MM.1S (cell line): ENCODE results near the gene UFC1.
"Not testable (repeated sequence)": the region's sequence is repeated elsewhere in the genome, so short reads cannot be mapped to it uniquely, and the experiment has no call there.

Experiments
- DNase-seq: peaks from one replicate; pipeline ENCODE4 v3.0.0-alpha.2; 2015
- H2AFZ ChIP-seq: fragments of 300-600 bp; sonication (generic); 2 replicates; pipeline ENCODE4 v1.6.0; 2016; ENCODE audit warnings: antibody characterized with exemption, low read length
- H3F3A ChIP-seq: fragments of 300-600 bp; sonication (generic); 2 replicates; pipeline ENCODE4 v1.6.1; 2016; ENCODE audit warnings: mild to moderate bottlenecking, antibody characterized with exemption, low read length, moderate library complexity, mixed read lengths; ENCODE audit not compliant: insufficient read depth
- H3K27ac ChIP-seq: fragments of 300-600 bp; sonication (generic); 2 replicates; pipeline ENCODE4 v1.5.1; 2016; ENCODE audit warnings: mild to moderate bottlenecking, low read length
- H3K27me3 ChIP-seq: fragments of 300-600 bp; sonication (generic); replicated peaks from 2 replicates; pipeline ENCODE4 v1.6.0; 2016; ENCODE audit warnings: low read length; ENCODE audit not compliant: insufficient read depth
- H3K36me3 ChIP-seq: fragments of 300-600 bp; sonication (generic); replicated peaks from 2 replicates; pipeline ENCODE4 v1.6.1; 2016; ENCODE audit warnings: mild to moderate bottlenecking, low read length, mixed read lengths; ENCODE audit not compliant: insufficient read depth
- H3K4me1 ChIP-seq: fragments of 300-600 bp; sonication (generic); 2 replicates; pipeline ENCODE4 v1.6.1; 2016; ENCODE audit warnings: low read length, mixed read lengths
- H3K4me2 ChIP-seq: fragments of 300-600 bp; sonication (generic); 2 replicates; pipeline ENCODE4 v1.6.0; 2016; ENCODE audit warnings: low read depth, low read length
- H3K4me3 ChIP-seq: fragments of 300-600 bp; sonication (generic); 2 replicates; pipeline ENCODE4 v1.5.1; 2016; ENCODE audit warnings: low read length, mixed read lengths
- H3K79me2 ChIP-seq: fragments of 300-600 bp; sonication (generic); 2 replicates; pipeline ENCODE4 v1.6.1; 2016; ENCODE audit warnings: mixed run types, low read length, mixed read lengths
- H3K9ac ChIP-seq: fragments of 300-600 bp; sonication (generic); 2 replicates; pipeline ENCODE4 v1.6.1; 2016; ENCODE audit warnings: low read length, mixed read lengths
- H3K9me2 ChIP-seq: fragments of 300-600 bp; sonication (generic); replicated peaks from 2 replicates; pipeline ENCODE4 v1.6.1; 2016; ENCODE audit warnings: mild to moderate bottlenecking, low read length, mixed read lengths; ENCODE audit not compliant: insufficient read depth
- H3K9me3 ChIP-seq: fragments of 300-600 bp; sonication (generic); replicated peaks from 2 replicates; pipeline ENCODE4 v1.6.1; 2016; ENCODE audit warnings: mild to moderate bottlenecking, low read length, mixed read lengths; ENCODE audit not compliant: insufficient read depth
- H4K20me1 ChIP-seq: fragments of 300-600 bp; sonication (generic); 2 replicates; pipeline ENCODE4 v1.6.1; 2016; ENCODE audit warnings: mild to moderate bottlenecking, low read length, moderate library complexity, mixed read lengths; ENCODE audit not compliant: insufficient read depth
- EZH2 ChIP-seq: fragments of 300-600 bp; sonication (generic); optimal IDR thresholded peaks from 2 replicates; pipeline ENCODE3; 2017; ENCODE audit warnings: low read depth, mild to moderate bottlenecking, antibody characterized with exemption, low read length, mixed read lengths
- EZH2phosphoT487 ChIP-seq: fragments of 300-600 bp; sonication (generic); IDR thresholded peaks from 2 replicates; pipeline ENCODE4 v1.6.1; 2018; ENCODE audit warnings: antibody characterized with exemption, low read length
- TF ChIP-seq, protein P1 (sequence below): fragments of 300-600 bp; sonication (generic); IDR thresholded peaks from 2 replicates; pipeline ENCODE4 v1.5.1; 2016; ENCODE audit warnings: antibody characterized with exemption, low read length, mixed read lengths

UFC1 gene

DNA sequence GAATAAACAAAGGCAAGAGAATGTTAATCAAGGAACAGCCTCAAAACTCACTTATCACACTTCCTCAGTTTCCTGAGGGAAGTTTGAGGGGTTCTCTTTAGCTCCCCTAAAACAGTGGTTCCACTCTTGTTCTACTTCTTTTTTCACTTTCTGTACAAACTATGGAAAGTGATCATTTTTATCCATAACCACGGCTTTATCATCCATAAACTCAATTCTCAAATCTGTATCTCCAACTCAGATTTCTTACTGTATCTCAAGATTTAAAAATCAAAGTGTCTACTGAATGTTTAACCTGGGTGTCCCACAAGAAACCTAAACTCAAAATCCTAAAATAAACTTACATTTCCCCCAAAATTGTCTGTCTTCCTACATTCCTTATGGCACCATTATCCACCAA lies 39.9 kb upstream of the UFC1 start:
- Histone ChIP-seq H3F3A (peaks cover 5% of the 10 kb centered on the region; the same call in 1 of the 2 replicates), H3K27ac (no peak overlapping the region), H3K4me2 (no peak overlapping the region), H4K20me1 (peaks cover 10% of the 10 kb centered on the region; the same call in 1 of the 2 replicates), H3K36me3 (no peaks in the 10 kb centered on the region; the same call in 1 of the 2 replicates), H3K4me1 (peaks cover 23% of the 10 kb centered on the region), H3K9me2 (no peaks in the 10 kb centered on the region), H3K9ac (no peak overlapping the region), H3K79me2 (peaks cover 98% of the 10 kb centered on the region), H2AFZ (no peak overlapping the region), H3K4me3 (no peak overlapping the region), H3K9me3 (no peaks in the 10 kb centered on the region), H3K27me3 (no peaks in the 10 kb centered on the region)
- no peak for DNase-seq
- TF ChIP-seq, protein P1, sequence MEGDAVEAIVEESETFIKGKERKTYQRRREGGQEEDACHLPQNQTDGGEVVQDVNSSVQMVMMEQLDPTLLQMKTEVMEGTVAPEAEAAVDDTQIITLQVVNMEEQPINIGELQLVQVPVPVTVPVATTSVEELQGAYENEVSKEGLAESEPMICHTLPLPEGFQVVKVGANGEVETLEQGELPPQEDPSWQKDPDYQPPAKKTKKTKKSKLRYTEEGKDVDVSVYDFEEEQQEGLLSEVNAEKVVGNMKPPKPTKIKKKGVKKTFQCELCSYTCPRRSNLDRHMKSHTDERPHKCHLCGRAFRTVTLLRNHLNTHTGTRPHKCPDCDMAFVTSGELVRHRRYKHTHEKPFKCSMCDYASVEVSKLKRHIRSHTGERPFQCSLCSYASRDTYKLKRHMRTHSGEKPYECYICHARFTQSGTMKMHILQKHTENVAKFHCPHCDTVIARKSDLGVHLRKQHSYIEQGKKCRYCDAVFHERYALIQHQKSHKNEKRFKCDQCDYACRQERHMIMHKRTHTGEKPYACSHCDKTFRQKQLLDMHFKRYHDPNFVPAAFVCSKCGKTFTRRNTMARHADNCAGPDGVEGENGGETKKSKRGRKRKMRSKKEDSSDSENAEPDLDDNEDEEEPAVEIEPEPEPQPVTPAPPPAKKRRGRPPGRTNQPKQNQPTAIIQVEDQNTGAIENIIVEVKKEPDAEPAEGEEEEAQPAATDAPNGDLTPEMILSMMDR, result no peak
- TF ChIP-seq EZH2 (no peak), EZH2phosphoT487 (no peak)

DNA sequence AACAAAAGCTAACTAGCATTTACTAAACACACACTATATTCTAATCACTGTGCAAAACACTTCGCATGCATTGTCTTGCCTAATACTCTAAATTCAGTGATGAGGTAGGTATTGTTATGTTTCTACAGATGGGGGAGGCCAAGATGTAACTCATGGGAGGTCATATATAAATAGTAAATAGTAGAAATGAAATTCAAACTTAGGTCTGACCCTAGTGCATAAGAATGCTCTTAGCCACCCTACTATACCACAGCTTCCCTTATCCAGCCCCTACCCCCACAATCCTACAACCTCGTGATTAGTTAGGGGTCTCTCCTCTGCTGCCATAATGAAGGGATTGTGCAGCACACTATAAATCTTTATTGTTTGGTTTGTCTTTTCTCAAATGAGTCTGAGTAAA lies 39.2 kb upstream of the UFC1 start:
- no peak overlapping the region for H2AFZ ChIP-seq
- no peak overlapping the region for H3K4me2 ChIP-seq
- no peak overlapping the region for H3K27ac ChIP-seq

DNA sequence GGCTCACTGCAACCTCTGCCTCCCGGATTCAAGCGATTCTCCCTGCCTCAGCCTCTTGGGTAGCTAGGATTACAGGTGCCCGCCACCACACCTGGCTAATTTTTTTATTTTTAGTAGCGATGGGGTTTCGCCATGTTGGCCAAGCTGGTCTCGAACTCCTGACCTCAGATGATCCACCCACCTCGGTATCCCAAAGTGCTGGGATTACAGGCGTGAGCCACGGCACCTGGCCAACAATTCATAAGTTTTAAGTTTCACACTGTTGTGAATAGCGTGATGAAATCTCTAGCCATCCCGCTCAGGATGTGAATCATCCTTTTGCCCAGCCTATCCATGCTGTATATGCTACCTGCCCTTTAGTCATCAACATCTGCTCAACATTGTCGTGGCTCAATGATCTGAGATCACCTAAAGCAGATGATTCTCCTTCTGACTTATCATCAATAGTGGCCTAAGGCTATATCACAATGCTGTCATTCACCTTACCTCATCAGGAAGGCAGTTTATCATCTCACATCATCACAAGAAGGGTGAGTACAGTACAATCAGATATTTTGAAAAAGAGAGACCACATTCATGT lies 38.6 kb upstream of the UFC1 start:
- H2AFZ ChIP-seq, result no peak overlapping the region
- no peak overlapping the region for H3K9ac ChIP-seq
- peaks cover 36% of the 10 kb centered on the region for H3K4me1 ChIP-seq
- DNase-seq, result no peak
- H3F3A ChIP-seq, result peaks cover 15% of the 10 kb centered on the region; the same call in 1 of the 2 replicates
- TF ChIP-seq, protein P1, result no peak
- no peak for TF ChIP-seq EZH2
- TF ChIP-seq EZH2phosphoT487, result no peak
- no peaks in the 10 kb centered on the region for H3K27me3 ChIP-seq
- H3K9me2 ChIP-seq, result no peaks in the 10 kb centered on the region
- no peak overlapping the region for H3K4me3 ChIP-seq
- H3K4me2 ChIP-seq, result no peak overlapping the region
- H3K79me2 ChIP-seq, result peaks cover 92% of the 10 kb centered on the region
- H3K9me3 ChIP-seq, result no peaks in the 10 kb centered on the region
- peaks cover 10% of the 10 kb centered on the region; the same call in 1 of the 2 replicates for H4K20me1 ChIP-seq
- no peak overlapping the region for H3K27ac ChIP-seq
- no peaks in the 10 kb centered on the region; the same call in 1 of the 2 replicates for H3K36me3 ChIP-seq

More for the DNA sequence above, 39.2 kb upstream of the UFC1 start:
- TF ChIP-seq EZH2 (no peak), EZH2phosphoT487 (no peak)
- TF ChIP-seq, protein P1, result no peak
- H3K27me3 ChIP-seq, result no peaks in the 10 kb centered on the region
- H3F3A ChIP-seq, result peaks cover 12% of the 10 kb centered on the region; the same call in 1 of the 2 replicates
- peaks cover 29% of the 10 kb centered on the region for H3K4me1 ChIP-seq
- H3K36me3 ChIP-seq, result no peaks in the 10 kb centered on the region; the same call in 1 of the 2 replicates
- no peak overlapping the region for H3K9ac ChIP-seq
- H3K9me3 ChIP-seq, result no peaks in the 10 kb centered on the region
- H3K9me2 ChIP-seq, result no peaks in the 10 kb centered on the region
- H4K20me1 ChIP-seq, result peaks cover 10% of the 10 kb centered on the region; the same call in 1 of the 2 replicates
- H3K4me3 ChIP-seq, result no peak overlapping the region
- peaks cover 97% of the 10 kb centered on the region for H3K79me2 ChIP-seq
- no peak for DNase-seq

DNA sequence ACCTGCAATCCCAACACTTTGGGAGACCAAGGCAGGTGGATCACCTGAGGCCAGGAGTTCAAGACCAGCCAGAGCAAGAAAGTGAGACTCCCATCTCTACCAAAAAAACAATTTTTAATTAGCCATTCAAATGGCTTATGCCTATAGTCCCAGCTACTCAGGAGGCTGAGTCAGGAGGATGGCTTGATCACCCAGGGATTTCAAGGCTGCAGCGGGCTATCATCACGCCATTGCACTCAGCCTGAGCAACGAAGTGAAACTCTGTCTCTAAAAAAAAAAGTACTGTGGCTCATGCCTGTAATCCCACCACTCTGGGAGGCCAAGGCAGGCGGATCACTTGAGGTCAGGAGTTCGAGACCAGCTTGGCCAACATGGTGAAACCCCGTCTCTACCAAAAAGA lies 37.8 kb upstream of the UFC1 start:
- Histone ChIP-seq H3K4me1 (peaks cover 37% of the 10 kb centered on the region), H3F3A (peaks cover 15% of the 10 kb centered on the region; the same call in 1 of the 2 replicates), H3K79me2 (peaks cover 89% of the 10 kb centered on the region), H4K20me1 (peaks cover 10% of the 10 kb centered on the region; the same call in 1 of the 2 replicates)
- not testable (repeated sequence) for H3K27me3 ChIP-seq, DNase-seq, H3K9me2 ChIP-seq, H3K27ac ChIP-seq, H3K9me3 ChIP-seq, H3K4me3 ChIP-seq, H3K4me2 ChIP-seq, H3K9ac ChIP-seq, H2AFZ ChIP-seq, H3K36me3 ChIP-seq
